ENCODE results near the gene C10orf71. TPM values are rescaled to one million over a fixed set of nuclear protein-coding genes. Genes with fewer than 3 reads are reported as not detected.

Gene C10orf71
- total RNA-seq, 3 donors from 2014 or later: not detected

GRCh38 chr10:49254556-49255318 is 44.2 kb upstream of the C10orf71 start:
- H3K4me1 ChIP-seq: no peaks in the 10 kb centered on the region
- intact Hi-C loops (cut with DNase I; ENCODE audit: low total_unique reads): no loop called here
- DNase-seq (ENCODE audit: low spot score in 2 of 2): no peak
- H3K27ac ChIP-seq: no peak overlapping the region
- H3K36me3 ChIP-seq: no peaks in the 10 kb centered on the region
- H3K27me3 ChIP-seq: no peaks in the 10 kb centered on the region
- H3K9me3 ChIP-seq: no peaks in the 10 kb centered on the region
- TF ChIP-seq CTCF (IDR thresholded peaks at IDR 0.05): no peak
- no peak for TF ChIP-seq POLR2AphosphoS5 (IDR thresholded peaks at IDR 0.05)
- TF ChIP-seq POLR2A (IDR thresholded peaks at IDR 0.05): no peak
- H3K4me3 ChIP-seq: no peak overlapping the region

GRCh38 chr10:49255883-49256282 is 43.1 kb upstream of the C10orf71 start:
- Histone ChIP-seq H3K4me1 (no peaks in the 10 kb centered on the region), H3K4me3 (no peak overlapping the region), H3K9me3 (no peaks in the 10 kb centered on the region), H3K27me3 (peaks cover 0 to 4% of the 10 kb centered on the region in 2 donors), H3K36me3 (no peaks in the 10 kb centered on the region), H3K27ac (no peak overlapping the region)
- TF ChIP-seq POLR2AphosphoS5 (IDR thresholded peaks at IDR 0.05): no peak
- TF ChIP-seq CTCF (IDR thresholded peaks at IDR 0.05): no peak
- TF ChIP-seq POLR2A (IDR thresholded peaks at IDR 0.05): no peak
- no peak for DNase-seq (ENCODE audit: low spot score in 2 of 2)
- intact Hi-C loops (cut with DNase I; ENCODE audit: low total_unique reads): no loop called here

GRCh38 chr10:49257154-49257553 is 41.8 kb upstream of the C10orf71 start:
- H3K4me1 ChIP-seq: no peaks in the 10 kb centered on the region
- no peak overlapping the region for H3K27ac ChIP-seq
- intact Hi-C loops (cut with DNase I; ENCODE audit: low total_unique reads): no loop called here
- no peak for TF ChIP-seq POLR2AphosphoS5 (IDR thresholded peaks at IDR 0.05)
- no peak for TF ChIP-seq CTCF (IDR thresholded peaks at IDR 0.05)
- no peak for TF ChIP-seq POLR2A (IDR thresholded peaks at IDR 0.05)
- no peaks in the 10 kb centered on the region for H3K36me3 ChIP-seq
- H3K27me3 ChIP-seq: peaks cover 0 to 4% of the 10 kb centered on the region in 2 donors
- DNase-seq (ENCODE audit: low spot score in 2 of 2): no peak
- H3K4me3 ChIP-seq: no peak overlapping the region
- H3K9me3 ChIP-seq: no peaks in the 10 kb centered on the region

GRCh38 chr10:49257626-49258349 is 41.2 kb upstream of the C10orf71 start:
- peaks cover 0 to 4% of the 10 kb centered on the region in 2 donors for H3K27me3 ChIP-seq
- no peaks in the 10 kb centered on the region for H3K4me1 ChIP-seq
- no peaks in the 10 kb centered on the region for H3K36me3 ChIP-seq
- H3K4me3 ChIP-seq: no peak overlapping the region
- intact Hi-C loops (cut with DNase I; ENCODE audit: low total_unique reads): no loop called here
- no peak overlapping the region for H3K27ac ChIP-seq
- TF ChIP-seq POLR2AphosphoS5 (IDR thresholded peaks at IDR 0.05) (no peak), CTCF (IDR thresholded peaks at IDR 0.05) (no peak), POLR2A (IDR thresholded peaks at IDR 0.05) (no peak)
- H3K9me3 ChIP-seq: no peaks in the 10 kb centered on the region
- DNase-seq (ENCODE audit: low spot score in 2 of 2): no peak

- no peak for DNase-seq (ENCODE audit: low spot score in 2 of 2)
- Histone ChIP-seq H3K4me3 (no peak overlapping the region), H3K4me1 (no peaks in the 10 kb centered on the region), H3K27me3 (peaks cover 0 to 4% of the 10 kb centered on the region in 2 donors), H3K9me3 (no peaks in the 10 kb centered on the region), H3K27ac (no peak overlapping the region), H3K36me3 (no peaks in the 10 kb centered on the region)
- TF ChIP-seq CTCF (IDR thresholded peaks at IDR 0.05) (no peak), POLR2AphosphoS5 (IDR thresholded peaks at IDR 0.05) (no peak), POLR2A (IDR thresholded peaks at IDR 0.05) (no peak)
- intact Hi-C loops (cut with DNase I; ENCODE audit: low total_unique reads): no loop called here
Observed at GRCh38 chr10:49258350-49258683, 40.7 kb upstream of the C10orf71 start.

Measured in breast epithelium (tissue), 4 donors.